Activated CD4-positive, alpha-beta T cell treated with anti-CD3 and anti-CD28 coated beads, Interleukin-2, amount 50 U/mL, for 24 hours (primary cell): ENCODE data around the gene CHID1.

Experiments
- DNase-seq, 2 donors: peaks; one replicate each; pipeline ENCODE4 v3.0.0-alpha.2; 2020; ENCODE audit warnings: low read depth in 1 of 2, low spot score in 1 of 2

Gene CHID1

GRCh38 chr11:837189-837989 is 73.2 kb downstream of the CHID1 start:
- no peak for DNase-seq

GRCh38 chr11:836700-837099 is 73.9 kb downstream of the CHID1 start:
- DNase-seq = no peak

- no peak for DNase-seq
Observed at GRCh38 chr11:836274-836673, 74.3 kb downstream of the CHID1 start.

- no peak for DNase-seq
Observed at GRCh38 chr11:834371-835316, 76.0 kb downstream of the CHID1 start.

- DNase-seq = no peak
Observed at GRCh38 chr11:833849-834311, 76.7 kb downstream of the CHID1 start.

GRCh38 chr11:833114-833791 is 77.4 kb downstream of the CHID1 start:
- no peak for DNase-seq

- DNase-seq = no peak
Observed at GRCh38 chr11:832529-833113, 78.0 kb downstream of the CHID1 start, which contains the start of gene CD151. Gene CD151, plus strand, starts transcription at chr11:832952. Its CDS starts 3,118 bp downstream, at chr11:836070.

GRCh38 chr11:831961-832528 is 78.6 kb downstream of the CHID1 start:
- DNase-seq = no peak

- no peak for DNase-seq
Observed at GRCh38 chr11:831118-831864, 79.3 kb downstream of the CHID1 start.

GRCh38 chr11:830295-831117 is 80.1 kb downstream of the CHID1 start:
- no peak for DNase-seq

GRCh38 chr11:829847-830294 is 80.7 kb downstream of the CHID1 start:
- DNase-seq = no peak

GRCh38 chr11:829176-829846 is 81.3 kb downstream of the CHID1 start:
- no peak for DNase-seq

- no peak for DNase-seq
Observed at GRCh38 chr11:828506-829175, 82.0 kb downstream of the CHID1 start.

- no peak for DNase-seq
Observed at GRCh38 chr11:827897-828192, 82.8 kb downstream of the CHID1 start, which contains the start of gene CRACR2B. Gene CRACR2B, plus strand, starts transcription at chr11:827919. Its CDS starts 689 bp downstream, at chr11:828608.

GRCh38 chr11:827146-827896 is 83.3 kb downstream of the CHID1 start:
- no peak for DNase-seq

- no peak for DNase-seq
Observed at GRCh38 chr11:826836-827145, 83.8 kb downstream of the CHID1 start.

GRCh38 chr11:826227-826621 is 84.4 kb downstream of the CHID1 start:
- DNase-seq = no peak
